Erythroblast (primary cell): ENCODE measurements around the gene FBXO11.

Experiments used
- GATA1 ChIP-seq: IDR thresholded peaks from 2 replicates; pipeline ENCODE4 v1.6.1; 2011; ENCODE audit warnings: low read depth, mild to moderate bottlenecking, control low read depth, low read length, moderate library complexity
- POLR2A ChIP-seq: IDR thresholded peaks from 2 replicates; pipeline ENCODE4 v1.6.1; 2011; ENCODE audit warnings: mild to moderate bottlenecking, low read length

GRCh38 chr2:47811668-47812067 lies 94.6 kb downstream of the FBXO11 start:
- TF ChIP-seq POLR2A (no peak), GATA1 (no peak)
